Endodermal cell (in vitro differentiated cells): ENCODE data around the gene MOSPD3. TPM values are rescaled to one million over a fixed set of nuclear protein-coding genes. Genes with fewer than 3 reads are reported as not detected.
A peak's percentile ranks its signal among the peaks of the same experiment; 100 is the strongest.

Experiments used
- DNase-seq: peaks from one replicate; pipeline ENCODE4 v3.0.0-alpha.2; 2017
- H3K27ac ChIP-seq: 2 replicates; pipeline ENCODE4 v1.5.1; 2013; ENCODE audit warnings: mild to moderate bottlenecking, low read depth, low read length, moderate library complexity
- H3K27me3 ChIP-seq: 2 replicates; pipeline ENCODE4 v1.6.1; 2013; ENCODE audit warnings: mild to moderate bottlenecking, low read length, moderate library complexity; ENCODE audit not compliant: insufficient read depth, control insufficient read depth, poor library complexity, severe bottlenecking
- H3K36me3 ChIP-seq: 2 replicates; pipeline ENCODE4 v1.7.0; 2013; ENCODE audit warnings: mild to moderate bottlenecking, low read length, moderate library complexity; ENCODE audit not compliant: control insufficient read depth, insufficient read depth
- H3K4me1 ChIP-seq: one replicate; pipeline ENCODE4 v1.7.0; 2013; ENCODE audit warnings: low read length; ENCODE audit not compliant: control insufficient read depth, insufficient read depth
- H3K4me3 ChIP-seq: 2 replicates; pipeline ENCODE4 v1.5.1; 2013; ENCODE audit warnings: mild to moderate bottlenecking, low read length, moderate library complexity
- H3K9ac ChIP-seq: 2 replicates; pipeline ENCODE4 v1.6.1; 2013; ENCODE audit warnings: mild to moderate bottlenecking, low read length, moderate library complexity; ENCODE audit not compliant: poor library complexity, severe bottlenecking; ENCODE audit errors: extremely low read depth
- H3K9me3 ChIP-seq: 2 replicates; pipeline ENCODE4 v1.6.1; 2013; ENCODE audit warnings: mild to moderate bottlenecking, low read length, moderate library complexity; ENCODE audit not compliant: control insufficient read depth
- H3K27ac Mint-ChIP-seq: 2 replicates; pipeline ENCODE4 v1.8.0; 2020; ENCODE audit warnings: mixed read lengths
- H3K27me3 Mint-ChIP-seq: 2 replicates; pipeline ENCODE4 v1.8.0; 2021; ENCODE audit warnings: mild to moderate bottlenecking, mixed read lengths; ENCODE audit not compliant: insufficient read depth
- H3K36me3 Mint-ChIP-seq: 2 replicates; pipeline ENCODE4 v1.8.0; 2020; ENCODE audit warnings: low read depth, mixed read lengths
- H3K4me1 Mint-ChIP-seq: 2 replicates; pipeline ENCODE4 v1.8.0; 2020; ENCODE audit warnings: mixed read lengths
- H3K4me3 Mint-ChIP-seq: 2 replicates; pipeline ENCODE4 v1.8.0; 2020; ENCODE audit warnings: mild to moderate bottlenecking, moderate library complexity, mixed read lengths
- H3K9me3 Mint-ChIP-seq: 2 replicates; pipeline ENCODE4 v1.8.0; 2020; ENCODE audit warnings: mild to moderate bottlenecking, mixed read lengths
- CTCF ChIP-seq: fragments of 200-600 bp; sonication (generic); conservative IDR thresholded peaks from 2 replicates; pipeline ENCODE4 v1.5.0; 2021; ENCODE audit warnings: antibody characterized with exemption, mild to moderate bottlenecking
- WGBS, 2 experiments: methylation state at CpG; one replicate each; pipeline versions ENCODE4 v1.1.5 to v1.1.7; 2013; ENCODE audit warnings: missing lambda C conversion rate in 2 of 2, mixed read lengths in 1 of 2; ENCODE audit not compliant: insufficient coverage in 1 of 2, insufficient read length in 1 of 2; 5-methylcytosine and 5-hydroxymethylcytosine counted together
- total RNA-seq, 2 donors: library from RNA; stranded (reverse); fragmentation: NEBNext Ultra II Directional in 1 of 2; extraction: Animal tissue kit (Norgen Biotek cat#: 25700) in 1 of 2; gene quantifications; 2 replicates in 1 of 2; 3 replicates in 1 of 2; pipeline ENCODE4 v1.2.1, GENCODE V29; 2021

Gene MOSPD3
- total RNA-seq, 2 donors from 2014 or later = 19.8 to 25.5 TPM

GRCh38 chr7:100641860-100642533, 29.7 kb downstream of the MOSPD3 start:
- H3K4me3 Mint-ChIP-seq = no peak overlapping the region
- DNase-seq = no peak
- no peaks in the 10 kb centered on the region for H3K4me1 Mint-ChIP-seq

GRCh38 chr7:100642534-100642907, 30.2 kb downstream of the MOSPD3 start:
- Histone ChIP-seq H3K9me3 (no peaks in the 10 kb centered on the region), H3K4me3 (no peak overlapping the region), H3K27ac (no peak overlapping the region), H3K9ac (no peak overlapping the region), H3K27me3 (no peaks in the 10 kb centered on the region), H3K36me3 (no peaks in the 10 kb centered on the region), H3K4me1 (no peaks in the 10 kb centered on the region)
- H3K27me3 Mint-ChIP-seq = peaks cover 10% of the 10 kb centered on the region
- H3K4me1 Mint-ChIP-seq = no peaks in the 10 kb centered on the region
- no peaks in the 10 kb centered on the region for H3K9me3 Mint-ChIP-seq
- DNase-seq = peak; percentile 70
- no peak for TF ChIP-seq CTCF
- H3K4me3 Mint-ChIP-seq = no peak overlapping the region
- WGBS, 2 experiments = 87 to 100% methylated on average over 1 to 11 of the region's 11 CpGs
- H3K36me3 Mint-ChIP-seq = no peaks in the 10 kb centered on the region
- H3K27ac Mint-ChIP-seq = no peak overlapping the region

More at GRCh38 chr7:100641860-100642533, 29.7 kb downstream of the MOSPD3 start:
- Mint-ChIP-seq H3K27me3 (peaks cover 10% of the 10 kb centered on the region), H3K36me3 (no peaks in the 10 kb centered on the region), H3K9me3 (no peaks in the 10 kb centered on the region), H3K27ac (no peak overlapping the region)
- H3K9ac ChIP-seq = no peak overlapping the region
- WGBS, 2 experiments = 86 to 92% methylated on average over 2 to 10 of the region's 10 CpGs
- H3K27me3 ChIP-seq = no peaks in the 10 kb centered on the region
- no peaks in the 10 kb centered on the region for H3K36me3 ChIP-seq
- no peak overlapping the region for H3K4me3 ChIP-seq
- H3K9me3 ChIP-seq = no peaks in the 10 kb centered on the region
- H3K4me1 ChIP-seq = no peaks in the 10 kb centered on the region
- no peak for TF ChIP-seq CTCF
- H3K27ac ChIP-seq = no peak overlapping the region

- H3K9me3 Mint-ChIP-seq = peaks cover 1% of the 10 kb centered on the region
- no peak overlapping the region for H3K27ac ChIP-seq
- no peak overlapping the region for H3K4me3 ChIP-seq
- no peaks in the 10 kb centered on the region for H3K36me3 ChIP-seq
- H3K4me1 ChIP-seq = no peaks in the 10 kb centered on the region
- 87 to 91% methylated on average over 10 to 15 of the region's 15 CpGs for WGBS, 2 experiments
- no peak overlapping the region for H3K9ac ChIP-seq
- no peaks in the 10 kb centered on the region for H3K36me3 Mint-ChIP-seq
- no peak for TF ChIP-seq CTCF
- DNase-seq = no peak
- no peak overlapping the region for H3K27ac Mint-ChIP-seq
- H3K27me3 ChIP-seq = peaks cover 12% of the 10 kb centered on the region
- H3K4me3 Mint-ChIP-seq = no peak overlapping the region
- peaks cover 27% of the 10 kb centered on the region for H3K27me3 Mint-ChIP-seq
- H3K4me1 Mint-ChIP-seq = no peaks in the 10 kb centered on the region
- no peaks in the 10 kb centered on the region for H3K9me3 ChIP-seq
These were observed 37.7 kb downstream of the MOSPD3 start for GRCh38 chr7:100649826-100650565.
